Natural killer cell treated with Interleukin-12 subunit alpha and Interleukin-12 subunit beta and Interleukin-15 and Interleukin-18, amount 100 ng/mL, for 72 hours (primary cell): ENCODE measurements around the gene CCSER2. TPM values are rescaled to one million over a fixed set of nuclear protein-coding genes. Genes with fewer than 3 reads are reported as not detected.
A peak's percentile ranks its signal among the peaks of the same experiment; 100 is the strongest.

ENCODE experiments used
- ATAC-seq, 2 donors: fragments of 150-1000 bp; cut with Tn5 transposase in 1 of 2; sonication (Bioruptor Pico), chemical (Tn5 transposase) in 1 of 2; 2 replicates each; pipeline ENCODE4 v1.10.0; 2021
- DNase-seq: peaks from one replicate; pipeline ENCODE4 v3.0.0; 2022; ENCODE audit warnings: low spot score
- H3K27ac Mint-ChIP-seq, 2 donors: 1 replicate in 1 of 2; 2 replicates in 1 of 2; pipeline ENCODE4 v1.8.0; 2022; ENCODE audit warnings: mixed read lengths in 2 of 2, mild to moderate bottlenecking in 1 of 2, moderate library complexity in 1 of 2
- H3K27me3 Mint-ChIP-seq, 2 donors: 1 replicate in 1 of 2; 2 replicates in 1 of 2; pipeline ENCODE4 v1.8.0; 2022; ENCODE audit warnings: mixed read lengths in 2 of 2
- H3K36me3 Mint-ChIP-seq: one replicate; pipeline ENCODE4 v1.8.0; 2022; ENCODE audit warnings: mixed read lengths
- H3K4me1 Mint-ChIP-seq, 2 donors: 1 replicate in 1 of 2; 2 replicates in 1 of 2; pipeline ENCODE4 v1.8.0; 2022; ENCODE audit warnings: low read depth in 2 of 2, mixed read lengths in 2 of 2, mild to moderate bottlenecking in 1 of 2
- H3K4me3 Mint-ChIP-seq: one replicate; pipeline ENCODE4 v1.8.0; 2022; ENCODE audit warnings: mixed read lengths
- H3K9me3 Mint-ChIP-seq: 2 replicates; pipeline ENCODE4 v1.8.0; 2022; ENCODE audit warnings: mixed read lengths
- total RNA-seq, 2 donors: library from RNA; stranded (reverse); gene quantifications; one replicate each; pipeline ENCODE4 v1.2.3, GENCODE V29; 2022

CCSER2 gene
- total RNA-seq, 2 donors from 2014 or later = 90.4 to 135 TPM

- H3K36me3 Mint-ChIP-seq = no peaks in the 10 kb centered on the region
- no peak overlapping the region for H3K4me3 Mint-ChIP-seq
- H3K27ac Mint-ChIP-seq = no peak overlapping the region
- no peak for DNase-seq
- H3K27me3 Mint-ChIP-seq = peaks cover 8 to 27% of the 10 kb centered on the region in 2 donors
- H3K4me1 Mint-ChIP-seq = peaks cover 7 to 8% of the 10 kb centered on the region in 2 donors
- ATAC-seq = peak in 1 of 2 donors; percentile 9
- H3K9me3 Mint-ChIP-seq = no peaks in the 10 kb centered on the region
Observed at GRCh38 chr10:84540022-84540616, 211.7 kb downstream of the CCSER2 start.

- H3K4me3 Mint-ChIP-seq = peak overlapping the region; percentile 36
- H3K27me3 Mint-ChIP-seq = peaks cover 8 to 27% of the 10 kb centered on the region in 2 donors
- H3K27ac Mint-ChIP-seq = no peak overlapping the region
- ATAC-seq = peak; percentile 72 to 80
- peak; percentile 75 for DNase-seq
- H3K4me1 Mint-ChIP-seq = peaks cover 7 to 8% of the 10 kb centered on the region in 2 donors
- H3K36me3 Mint-ChIP-seq = no peaks in the 10 kb centered on the region
- H3K9me3 Mint-ChIP-seq = no peaks in the 10 kb centered on the region
Observed at GRCh38 chr10:84540617-84541288, 212.4 kb downstream of the CCSER2 start.

- Mint-ChIP-seq H3K9me3 (no peaks in the 10 kb centered on the region), H3K27ac (no peak overlapping the region), H3K4me1 (peaks cover 7 to 8% of the 10 kb centered on the region in 2 donors)
Observed at GRCh38 chr10:84541289-84541637, 212.9 kb downstream of the CCSER2 start.

GRCh38 chr10:84542522-84543490 lies 214.4 kb downstream of the CCSER2 start:
- ATAC-seq = no peak
- Mint-ChIP-seq H3K4me1 (no peaks in the 10 kb centered on the region), H3K9me3 (no peaks in the 10 kb centered on the region), H3K27ac (no peak overlapping the region), H3K36me3 (no peaks in the 10 kb centered on the region), H3K27me3 (peaks cover 8 to 27% of the 10 kb centered on the region in 2 donors), H3K4me3 (no peak overlapping the region)
- DNase-seq = no peak

More at GRCh38 chr10:84541289-84541637, 212.9 kb downstream of the CCSER2 start:
- ATAC-seq (no peak), DNase-seq (no peak)
- peaks cover 8 to 27% of the 10 kb centered on the region in 2 donors for H3K27me3 Mint-ChIP-seq
- peak overlapping the region; percentile 36 for H3K4me3 Mint-ChIP-seq
- no peaks in the 10 kb centered on the region for H3K36me3 Mint-ChIP-seq

GRCh38 chr10:84543948-84544347 lies 215.6 kb downstream of the CCSER2 start:
- H3K9me3 Mint-ChIP-seq = no peaks in the 10 kb centered on the region

GRCh38 chr10:84545651-84546050 lies 217.3 kb downstream of the CCSER2 start:
- Mint-ChIP-seq H3K4me1 (no peaks in the 10 kb centered on the region), H3K27me3 (peaks cover 15 to 35% of the 10 kb centered on the region in 2 donors)
- ATAC-seq = no peak

More at GRCh38 chr10:84543948-84544347, 215.6 kb downstream of the CCSER2 start:
- no peaks in the 10 kb centered on the region for H3K36me3 Mint-ChIP-seq
- no peaks in the 10 kb centered on the region for H3K4me1 Mint-ChIP-seq
- peaks cover 15 to 34% of the 10 kb centered on the region in 2 donors for H3K27me3 Mint-ChIP-seq
- no peak for ATAC-seq
- DNase-seq = no peak
- H3K4me3 Mint-ChIP-seq = no peak overlapping the region
- no peak overlapping the region for H3K27ac Mint-ChIP-seq

GRCh38 chr10:84546609-84547008 lies 218.2 kb downstream of the CCSER2 start:
- DNase-seq (no peak), ATAC-seq (no peak)
- H3K4me1 Mint-ChIP-seq = no peaks in the 10 kb centered on the region
- H3K9me3 Mint-ChIP-seq = no peaks in the 10 kb centered on the region
- no peak overlapping the region for H3K27ac Mint-ChIP-seq
- no peak overlapping the region for H3K4me3 Mint-ChIP-seq
- peaks cover 21 to 35% of the 10 kb centered on the region in 2 donors for H3K27me3 Mint-ChIP-seq
- H3K36me3 Mint-ChIP-seq = no peaks in the 10 kb centered on the region

More at GRCh38 chr10:84545651-84546050, 217.3 kb downstream of the CCSER2 start:
- H3K9me3 Mint-ChIP-seq = no peaks in the 10 kb centered on the region
- no peak overlapping the region for H3K4me3 Mint-ChIP-seq
- no peaks in the 10 kb centered on the region for H3K36me3 Mint-ChIP-seq
- DNase-seq = no peak
- no peak overlapping the region for H3K27ac Mint-ChIP-seq

- H3K27me3 Mint-ChIP-seq = peaks cover 21 to 29% of the 10 kb centered on the region in 2 donors
- no peaks in the 10 kb centered on the region for H3K9me3 Mint-ChIP-seq
- no peak overlapping the region for H3K4me3 Mint-ChIP-seq
- DNase-seq (no peak), ATAC-seq (no peak)
- no peaks in the 10 kb centered on the region for H3K4me1 Mint-ChIP-seq
- no peak overlapping the region for H3K27ac Mint-ChIP-seq
- H3K36me3 Mint-ChIP-seq = no peaks in the 10 kb centered on the region
Observed at GRCh38 chr10:84547616-84548015, 219.2 kb downstream of the CCSER2 start.

- DNase-seq = no peak
- no peaks in the 10 kb centered on the region for H3K36me3 Mint-ChIP-seq
- no peaks in the 10 kb centered on the region for H3K4me1 Mint-ChIP-seq
- H3K4me3 Mint-ChIP-seq = no peak overlapping the region
- H3K27ac Mint-ChIP-seq = no peak overlapping the region
- H3K27me3 Mint-ChIP-seq = peaks cover 21 to 26% of the 10 kb centered on the region in 2 donors
- H3K9me3 Mint-ChIP-seq = no peaks in the 10 kb centered on the region
- no peak for ATAC-seq
Observed at GRCh38 chr10:84548869-84549268, 220.5 kb downstream of the CCSER2 start.

GRCh38 chr10:84549368-84550165 lies 221.2 kb downstream of the CCSER2 start:
- H3K9me3 Mint-ChIP-seq = no peaks in the 10 kb centered on the region
- DNase-seq (no peak), ATAC-seq (no peak)
- H3K4me1 Mint-ChIP-seq = no peaks in the 10 kb centered on the region
- H3K4me3 Mint-ChIP-seq = no peak overlapping the region
- H3K27ac Mint-ChIP-seq = no peak overlapping the region
- H3K27me3 Mint-ChIP-seq = peaks cover 22% of the 10 kb centered on the region in 2 donors
- no peaks in the 10 kb centered on the region for H3K36me3 Mint-ChIP-seq

GRCh38 chr10:84550756-84551436 lies 222.5 kb downstream of the CCSER2 start:
- Mint-ChIP-seq H3K36me3 (no peaks in the 10 kb centered on the region), H3K27ac (no peak overlapping the region), H3K4me1 (no peaks in the 10 kb centered on the region), H3K27me3 (peaks cover 23 to 27% of the 10 kb centered on the region in 2 donors), H3K9me3 (no peaks in the 10 kb centered on the region), H3K4me3 (no peak overlapping the region)
- DNase-seq (no peak), ATAC-seq (no peak)

- no peak overlapping the region for H3K4me3 Mint-ChIP-seq
- ATAC-seq (no peak), DNase-seq (no peak)
- no peak overlapping the region for H3K27ac Mint-ChIP-seq
- peaks cover 22 to 27% of the 10 kb centered on the region in 2 donors for H3K27me3 Mint-ChIP-seq
- H3K4me1 Mint-ChIP-seq = no peaks in the 10 kb centered on the region
- H3K36me3 Mint-ChIP-seq = no peaks in the 10 kb centered on the region
- H3K9me3 Mint-ChIP-seq = no peaks in the 10 kb centered on the region
Observed at GRCh38 chr10:84551437-84552120, 223.2 kb downstream of the CCSER2 start.
